ENCODE measurements around the gene MYLK. TPM values are rescaled to one million over a fixed set of nuclear protein-coding genes. Genes with fewer than 3 reads are reported as not detected.
"Not testable (repeated sequence)": the region's sequence is repeated elsewhere in the genome, so short reads cannot be mapped to it uniquely, and the experiment has no call there.

MYLK gene
- total and polyA plus RNA-seq, 2 donors (not counting 1 experiment from before 2014, with no cell fraction given), result 0.51 TPM; not detected in 1

DNA sequence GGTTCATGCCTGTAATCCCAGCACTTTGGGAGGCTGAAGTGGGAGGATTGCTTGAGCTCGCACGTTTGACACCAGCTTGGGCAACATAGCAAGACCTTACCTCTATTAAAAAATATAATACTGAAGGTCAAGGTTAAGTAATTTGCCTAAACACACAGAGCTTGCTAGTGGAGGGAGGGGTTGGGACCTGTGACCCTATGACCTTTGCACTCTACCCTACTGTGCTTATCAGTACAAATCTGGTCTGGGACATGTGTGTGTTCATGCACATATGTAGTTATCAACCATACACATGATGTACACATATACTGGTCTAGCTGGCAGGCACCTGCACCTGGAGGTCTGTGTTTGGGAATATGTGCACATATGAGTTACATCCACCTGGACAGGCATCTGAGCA, 181.4 kb downstream of the MYLK start:
- Histone ChIP-seq H3K27ac (ENCODE audit: low read length in 2 of 2) (no peak overlapping the region), H3K9ac (ENCODE audit: low read length) (no peak overlapping the region), H4K20me1 (ENCODE audit: control insufficient read depth, insufficient read depth, low read length, poor library complexity, severe bottlenecking) (no peaks in the 10 kb centered on the region), H3K9me3 (ENCODE audit: control extremely low read depth in 1 of 3, control insufficient read depth in 2 of 3, insufficient read depth in 1 of 3, low read length in 2 of 3) (no peaks in the 10 kb centered on the region), H3K36me3 (replicated peaks in 1 of 2; ENCODE audit: control extremely low read depth in 1 of 2, control insufficient read depth in 1 of 2, extremely low read depth in 1 of 2, insufficient read depth in 2 of 2, low read length in 1 of 2) (no peaks in the 10 kb centered on the region), H3K4me1 (ENCODE audit: control insufficient read depth in 2 of 2, insufficient read depth in 2 of 2, low read length in 2 of 2) (no peaks in the 10 kb centered on the region), H3K27me3 (replicated peaks in 1 of 4; ENCODE audit: control extremely low read depth in 1 of 4, control insufficient read depth in 3 of 4, insufficient read depth in 4 of 4, low read length in 3 of 4) (no peaks in the 10 kb centered on the region), H2AFZ (ENCODE audit: insufficient read depth, low read depth, low read length, poor library complexity, severe bottlenecking) (no peak overlapping the region), H3K79me2 (ENCODE audit: control insufficient read depth, insufficient read depth, low read length) (no peaks in the 10 kb centered on the region), H3K4me2 (replicated peaks; ENCODE audit: low read depth, low read length, poor library complexity, severe bottlenecking) (no peak overlapping the region), H3K4me3 (ENCODE audit: control extremely low read depth in 1 of 5, extremely low read depth in 1 of 5, insufficient read depth in 1 of 5, low read depth in 2 of 5, low read length in 4 of 5) (no peak overlapping the region)
- intact Hi-C loops (cut with micrococcal nuclease), result loop anchor here (1.0 kb wide), 1 partner anchor 50 kb away; no protein-coding TSS in a partner anchor
- no CpG with 5 or more reads among the region's 2 CpGs for WGBS (ENCODE audit: insufficient coverage)
- Mint-ChIP-seq H3K9me3 (ENCODE audit: insufficient read depth) (no peaks in the 10 kb centered on the region), H3K4me3 (no peak overlapping the region), H3K27ac (no peak overlapping the region), H3K27me3 (peaks cover 13% of the 10 kb centered on the region), H3K4me1 (no peaks in the 10 kb centered on the region)
- ChIA-PET CTCF (interaction anchor here (1.3 to 3.2 kb wide), 5 partner anchors 18 to 52 kb away, joined by 3 to 29 read pairs (median 5); no protein-coding TSS in a partner anchor), POLR2A (no interaction called here)
- DNase-seq (no peak), ATAC-seq (ENCODE audit: low read depth) (no peak)
- TF ChIP-seq EZH2 (IDR thresholded peaks at IDR 0.05; ENCODE audit: borderline replicate concordance, insufficient read depth, low read depth, low read length, poor library complexity, severe bottlenecking), result no peak
- TF ChIP-seq, protein P1, sequence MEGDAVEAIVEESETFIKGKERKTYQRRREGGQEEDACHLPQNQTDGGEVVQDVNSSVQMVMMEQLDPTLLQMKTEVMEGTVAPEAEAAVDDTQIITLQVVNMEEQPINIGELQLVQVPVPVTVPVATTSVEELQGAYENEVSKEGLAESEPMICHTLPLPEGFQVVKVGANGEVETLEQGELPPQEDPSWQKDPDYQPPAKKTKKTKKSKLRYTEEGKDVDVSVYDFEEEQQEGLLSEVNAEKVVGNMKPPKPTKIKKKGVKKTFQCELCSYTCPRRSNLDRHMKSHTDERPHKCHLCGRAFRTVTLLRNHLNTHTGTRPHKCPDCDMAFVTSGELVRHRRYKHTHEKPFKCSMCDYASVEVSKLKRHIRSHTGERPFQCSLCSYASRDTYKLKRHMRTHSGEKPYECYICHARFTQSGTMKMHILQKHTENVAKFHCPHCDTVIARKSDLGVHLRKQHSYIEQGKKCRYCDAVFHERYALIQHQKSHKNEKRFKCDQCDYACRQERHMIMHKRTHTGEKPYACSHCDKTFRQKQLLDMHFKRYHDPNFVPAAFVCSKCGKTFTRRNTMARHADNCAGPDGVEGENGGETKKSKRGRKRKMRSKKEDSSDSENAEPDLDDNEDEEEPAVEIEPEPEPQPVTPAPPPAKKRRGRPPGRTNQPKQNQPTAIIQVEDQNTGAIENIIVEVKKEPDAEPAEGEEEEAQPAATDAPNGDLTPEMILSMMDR (IDR thresholded peaks at IDR 0.05), result no peak

DNA sequence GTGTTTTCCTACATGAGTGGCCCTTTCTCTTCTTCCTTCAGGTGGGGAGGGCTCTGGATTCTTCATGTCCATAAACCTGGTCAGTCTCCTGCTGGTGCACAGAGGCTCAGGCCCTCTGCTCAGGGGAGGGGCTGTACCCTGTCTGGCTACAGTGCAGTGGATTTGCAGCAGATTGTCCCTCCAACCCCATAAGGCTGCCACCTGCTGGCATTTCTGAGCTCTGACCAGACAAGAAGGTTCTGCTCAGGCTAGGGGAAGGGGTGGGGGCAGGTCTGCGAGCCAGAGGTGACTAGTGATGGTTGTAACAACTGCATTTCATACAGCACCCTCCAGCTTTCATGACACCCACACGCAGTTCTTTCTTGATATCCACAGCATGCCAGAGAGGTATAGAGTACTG, 182.1 kb downstream of the MYLK start:
- H3K4me3 Mint-ChIP-seq; H3K9me3 ChIP-seq (ENCODE audit: control extremely low read depth in 1 of 3, control insufficient read depth in 2 of 3, insufficient read depth in 1 of 3, low read length in 2 of 3); H3K27ac ChIP-seq (ENCODE audit: low read length in 2 of 2); H2AFZ ChIP-seq (ENCODE audit: insufficient read depth, low read depth, low read length, poor library complexity, severe bottlenecking); H3K4me3 ChIP-seq (ENCODE audit: control extremely low read depth in 1 of 5, extremely low read depth in 1 of 5, insufficient read depth in 1 of 5, low read depth in 2 of 5, low read length in 4 of 5); H3K79me2 ChIP-seq (ENCODE audit: control insufficient read depth, insufficient read depth, low read length); H3K4me2 ChIP-seq (replicated peaks; ENCODE audit: low read depth, low read length, poor library complexity, severe bottlenecking); H3K27ac Mint-ChIP-seq; H3K9ac ChIP-seq (ENCODE audit: low read length); H3K36me3 ChIP-seq (replicated peaks in 1 of 2; ENCODE audit: control extremely low read depth in 1 of 2, control insufficient read depth in 1 of 2, extremely low read depth in 1 of 2, insufficient read depth in 2 of 2, low read length in 1 of 2); H4K20me1 ChIP-seq (ENCODE audit: control insufficient read depth, insufficient read depth, low read length, poor library complexity, severe bottlenecking); H3K9me3 Mint-ChIP-seq (ENCODE audit: insufficient read depth); POLR2A ChIA-PET; H3K4me1 Mint-ChIP-seq; H3K27me3 ChIP-seq (replicated peaks in 1 of 4; ENCODE audit: control extremely low read depth in 1 of 4, control insufficient read depth in 3 of 4, insufficient read depth in 4 of 4, low read length in 3 of 4); H3K4me1 ChIP-seq (ENCODE audit: control insufficient read depth in 2 of 2, insufficient read depth in 2 of 2, low read length in 2 of 2): not testable (repeated sequence)
- no CpG with 5 or more reads among the region's 2 CpGs for WGBS (ENCODE audit: insufficient coverage)
- TF ChIP-seq, protein P1 (IDR thresholded peaks at IDR 0.05), result peak; percentile 24
- ATAC-seq (ENCODE audit: low read depth) (peak; percentile 57), DNase-seq (peak; percentile 47)
- CTCF ChIA-PET, result interaction anchor here (1.3 to 3.2 kb wide), 5 partner anchors 18 to 51 kb away, joined by 3 to 29 read pairs (median 5); no protein-coding TSS in a partner anchor
- peaks cover 13% of the 10 kb centered on the region for H3K27me3 Mint-ChIP-seq
- intact Hi-C loops (cut with micrococcal nuclease), result loop anchor here (1.0 kb wide), 1 partner anchor 50 kb away; no protein-coding TSS in a partner anchor

All from B cell (primary cell).